Spleen (tissue), 7 donors: Measurements from ENCODE around the gene OSBPL8.

Source experiments
- CTCF ChIP-seq, 11 experiments: fragments of 200-600 bp in 7 of 11; fragments of 450-650 bp in 4 of 11; sonication (generic) in 4 of 11; IDR thresholded peaks in 8 of 11; conservative IDR thresholded peaks in 3 of 11; 1 replicate in 7 of 11; 2 replicates in 4 of 11; pipeline versions ENCODE4 v1.4.0 to v1.8.0; 2016 to 2021; ENCODE audit warnings: antibody characterized with exemption in 11 of 11, inconsistent platforms in 4 of 11, mild to moderate bottlenecking in 1 of 11
- POLR2AphosphoS5 ChIP-seq, 3 donors: sonication (generic); formaldehyde crosslinking; IDR thresholded peaks; one replicate each; pipeline ENCODE4 v1.5.1; 2017; ENCODE audit warnings: antibody characterized with exemption in 3 of 3
- donor health status: DM: no; HTN: no; CAD: no; lungs with moderate emphysema.
- donor health status: DM: no; HTN: no; CAD: no.
- donor health status: DM: no; HTN: no; CAD: no.

- no peak for TF ChIP-seq POLR2AphosphoS5 (IDR thresholded peaks at IDR 0.05)
- TF ChIP-seq CTCF (IDR thresholded peaks at IDR 0.05 in 8 of 11, conservative IDR thresholded peaks at IDR 0.05 in 3 of 11) = no peak
Observed at GRCh38 chr12:76595056-76595455, 35.5 kb upstream of the OSBPL8 start.
